D721Med (cell line): ENCODE results near the gene SHB.

ENCODE experiments used
- DNase-seq: peaks from one replicate; pipeline ENCODE4 v3.0.0; 2011; ENCODE audit warnings: low spot score; ENCODE audit not compliant: insufficient read length
- FAIRE-seq: peaks from 2 replicates; lab custom pipeline; 2011; peaks lifted over from hg19 to GRCh38; lab: Jason Lieb, UNC
- CTCF ChIP-seq: IDR thresholded peaks from 2 replicates; pipeline ENCODE4 v1.5.1; 2012; ENCODE audit warnings: mild to moderate bottlenecking, control low read depth; ENCODE audit not compliant: insufficient read depth; ENCODE audit errors: missing control alignments

The SHB gene

GRCh38 chr9:38094165-38094564 is 25.1 kb upstream of the SHB start:
- DNase-seq, result no peak
- FAIRE-seq, result no peak
- TF ChIP-seq CTCF, result no peak

- no peak for TF ChIP-seq CTCF
- FAIRE-seq, result no peak
- no peak for DNase-seq
Measured at GRCh38 chr9:38092656-38093055, 23.6 kb upstream of the SHB start.

GRCh38 chr9:38092200-38092524 is 23.1 kb upstream of the SHB start:
- FAIRE-seq (no peak), DNase-seq (no peak)
- TF ChIP-seq CTCF, result no peak

- DNase-seq, result no peak
- TF ChIP-seq CTCF, result no peak
- FAIRE-seq, result no peak
Measured at GRCh38 chr9:38091310-38092199, 22.5 kb upstream of the SHB start.

- no peak for TF ChIP-seq CTCF
- no peak for DNase-seq
- FAIRE-seq, result no peak
Measured at GRCh38 chr9:38090170-38090569, 21.1 kb upstream of the SHB start.

- no peak for TF ChIP-seq CTCF
- no peak for DNase-seq
- no peak for FAIRE-seq
Measured at GRCh38 chr9:38089387-38090165, 20.5 kb upstream of the SHB start.
